GM19099 (cell line): Measurements from ENCODE around the gene KCNK16.

Experiments
- POLR2A ChIP-seq: IDR thresholded peaks from 3 replicates; pipeline ENCODE4 v1.6.1; 2011; ENCODE audit warnings: low read depth; ENCODE audit not compliant: insufficient read length; ENCODE audit errors: extremely low read depth

The KCNK16 gene

GRCh38 chr6:39279539-39279938 lies 43.0 kb downstream of the KCNK16 start:
- TF ChIP-seq POLR2A, result no peak

GRCh38 chr6:39276379-39276995 lies 46.0 kb downstream of the KCNK16 start:
- TF ChIP-seq POLR2A, result no peak

- no peak for TF ChIP-seq POLR2A
These were observed 47.6 kb downstream of the KCNK16 start for GRCh38 chr6:39274903-39275302.

- TF ChIP-seq POLR2A, result no peak
These were observed 48.0 kb downstream of the KCNK16 start for GRCh38 chr6:39274471-39274870.

GRCh38 chr6:39273406-39273821 lies 49.1 kb downstream of the KCNK16 start:
- TF ChIP-seq POLR2A, result no peak

GRCh38 chr6:39269961-39270360 lies 52.5 kb downstream of the KCNK16 start:
- no peak for TF ChIP-seq POLR2A

GRCh38 chr6:39268721-39269120 lies 53.8 kb downstream of the KCNK16 start:
- TF ChIP-seq POLR2A, result no peak

GRCh38 chr6:39268171-39268570 lies 54.3 kb downstream of the KCNK16 start:
- no peak for TF ChIP-seq POLR2A

GRCh38 chr6:39266782-39267355 lies 55.6 kb downstream of the KCNK16 start:
- no peak for TF ChIP-seq POLR2A

- no peak for TF ChIP-seq POLR2A
These were observed 56.1 kb downstream of the KCNK16 start for GRCh38 chr6:39266375-39266774.
